Measurements from ENCODE around the gene FLT3. TPM values are rescaled to one million over a fixed set of nuclear protein-coding genes. Genes with fewer than 3 reads are reported as not detected.

Gene FLT3
- total and polyA plus RNA-seq, 9 of the 15 experiments (the other 6 are each of a cell fraction or from before 2014, with no cell fraction given) = not detected

DNA sequence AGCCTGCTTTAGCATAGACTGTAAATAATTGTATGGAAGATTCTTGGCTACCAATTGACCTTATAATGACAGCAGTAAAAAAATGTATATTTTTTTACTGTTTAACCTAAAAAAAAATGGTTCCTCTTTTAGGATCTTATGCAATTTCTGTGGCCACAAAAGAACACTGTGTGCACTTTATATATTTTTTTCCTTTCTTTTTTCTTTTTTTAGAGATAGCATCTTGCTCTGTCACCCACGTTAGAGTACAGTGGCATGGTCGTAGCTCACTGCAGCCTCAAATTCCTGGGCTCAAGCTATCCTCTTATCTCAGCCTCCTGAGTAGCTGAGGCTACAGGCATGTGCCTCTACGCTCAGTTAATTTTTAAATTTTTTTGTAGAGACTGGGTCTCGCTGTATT is 6.1 kb downstream of the FLT3 start (continued):
- TF ChIP-seq TSHZ1 (CRISPR knock-in tag; IDR thresholded peaks at IDR 0.05) = no peak
- TF ChIP-seq TRIM28 (IDR thresholded peaks at IDR 0.05) = no peak
- TF ChIP-seq ZNF212 (CRISPR knock-in tag; IDR thresholded peaks at IDR 0.05) = no peak
- no peak for TF ChIP-seq TAF15 (IDR thresholded peaks at IDR 0.05; ENCODE audit: low read depth, low read length)
- no peak for TF ChIP-seq XRCC3 (IDR thresholded peaks at IDR 0.05)

GRCh38 chr13:28093881-28094280 is 6.5 kb downstream of the FLT3 start:
- ChIA-PET CTCF (ENCODE audit: low intra/inter-chr PET ratio) (no interaction called here), POLR2A (no interaction called here)
- peaks cover 6 to 8% of the 10 kb centered on the region in 2 experiments; a peak in 3 of 5 replicates for H3K27me3 ChIP-seq (ENCODE audit: control insufficient read depth in 2 of 2, insufficient read depth in 2 of 2, low read length in 2 of 2)
- 0% methylated on average over 5 of the region's 5 CpGs for WGBS (ENCODE audit: insufficient coverage, low coverage, missing lambda C conversion rate)
- no peak overlapping the region for H3K9ac ChIP-seq (ENCODE audit: insufficient read depth in 1 of 2, low read depth in 2 of 2, low read length in 2 of 2)
- no peaks in the 10 kb centered on the region for H3K79me2 ChIP-seq (ENCODE audit: control insufficient read depth, insufficient read depth, low read length)
- intact Hi-C loops (cut with micrococcal nuclease) (no loop called here), in situ Hi-C loops (cut with MboI) (no loop called here)
- DNase-seq (ENCODE audit: extremely low read depth in 1 of 4, low spot score in 3 of 4) = no peak
- no peak overlapping the region for H3K4me2 ChIP-seq (ENCODE audit: insufficient read depth, low read length)
- H4K20me1 ChIP-seq (replicated peaks; ENCODE audit: control insufficient read depth, insufficient read depth, low read length) = no peaks in the 10 kb centered on the region
- FAIRE-seq = no peak
- no peaks in the 10 kb centered on the region for H3K9me3 ChIP-seq (replicated peaks; ENCODE audit: control insufficient read depth, insufficient read depth, low read depth, low read length)
- H3K27ac ChIP-seq (ENCODE audit: extremely low read depth, low read depth, low read length) = no peak overlapping the region
- H3K36me3 ChIP-seq (ENCODE audit: control insufficient read depth, insufficient read depth, low read length) = no peaks in the 10 kb centered on the region
- no peak for ATAC-seq
- no TSS peak for BruUV-seq (replicated peaks)
- no peak overlapping the region for H3K4me3 ChIP-seq
- H3K4me1 ChIP-seq (replicated peaks in 1 of 2; ENCODE audit: control insufficient read depth in 2 of 2, insufficient read depth in 2 of 2, low read length in 2 of 2) = no peaks in the 10 kb centered on the region
- no peak overlapping the region for H2AFZ ChIP-seq (ENCODE audit: low read depth, low read length)
- no peaks in the 10 kb centered on the region for H3K9me1 ChIP-seq (ENCODE audit: control insufficient read depth, insufficient read depth, low read length)
- TF ChIP-seq FOXK2 (conservative IDR thresholded peaks at IDR 0.05 in 1 of 2, IDR thresholded peaks at IDR 0.05 in 1 of 2; ENCODE audit: low read depth in 2 of 2) (no peak), CBFA2T3 (IDR thresholded peaks at IDR 0.05) (peak; percentile 15; the same call in 1 of the 2 replicates), RCOR1 (IDR thresholded peaks at IDR 0.05; ENCODE audit: borderline replicate concordance in 1 of 2, low read depth in 2 of 2, low read length in 2 of 2) (0 out of 4 replicates have a peak, but pooled peaks of 1 of the 2 experiments have one; percentile 27), HMGXB4 (CRISPR knock-in tag; IDR thresholded peaks at IDR 0.05) (no peak), BHLHE40 (IDR thresholded peaks at IDR 0.05; ENCODE audit: low read length) (peak; percentile 80), FOXA1 (IDR thresholded peaks at IDR 0.05; ENCODE audit: borderline replicate concordance) (no peak), HES1 (IDR thresholded peaks at IDR 0.05; ENCODE audit: low read depth) (0 out of 2 replicates have a peak, but pooled peaks have one; percentile 30)
- TF ChIP-seq, protein P1, sequence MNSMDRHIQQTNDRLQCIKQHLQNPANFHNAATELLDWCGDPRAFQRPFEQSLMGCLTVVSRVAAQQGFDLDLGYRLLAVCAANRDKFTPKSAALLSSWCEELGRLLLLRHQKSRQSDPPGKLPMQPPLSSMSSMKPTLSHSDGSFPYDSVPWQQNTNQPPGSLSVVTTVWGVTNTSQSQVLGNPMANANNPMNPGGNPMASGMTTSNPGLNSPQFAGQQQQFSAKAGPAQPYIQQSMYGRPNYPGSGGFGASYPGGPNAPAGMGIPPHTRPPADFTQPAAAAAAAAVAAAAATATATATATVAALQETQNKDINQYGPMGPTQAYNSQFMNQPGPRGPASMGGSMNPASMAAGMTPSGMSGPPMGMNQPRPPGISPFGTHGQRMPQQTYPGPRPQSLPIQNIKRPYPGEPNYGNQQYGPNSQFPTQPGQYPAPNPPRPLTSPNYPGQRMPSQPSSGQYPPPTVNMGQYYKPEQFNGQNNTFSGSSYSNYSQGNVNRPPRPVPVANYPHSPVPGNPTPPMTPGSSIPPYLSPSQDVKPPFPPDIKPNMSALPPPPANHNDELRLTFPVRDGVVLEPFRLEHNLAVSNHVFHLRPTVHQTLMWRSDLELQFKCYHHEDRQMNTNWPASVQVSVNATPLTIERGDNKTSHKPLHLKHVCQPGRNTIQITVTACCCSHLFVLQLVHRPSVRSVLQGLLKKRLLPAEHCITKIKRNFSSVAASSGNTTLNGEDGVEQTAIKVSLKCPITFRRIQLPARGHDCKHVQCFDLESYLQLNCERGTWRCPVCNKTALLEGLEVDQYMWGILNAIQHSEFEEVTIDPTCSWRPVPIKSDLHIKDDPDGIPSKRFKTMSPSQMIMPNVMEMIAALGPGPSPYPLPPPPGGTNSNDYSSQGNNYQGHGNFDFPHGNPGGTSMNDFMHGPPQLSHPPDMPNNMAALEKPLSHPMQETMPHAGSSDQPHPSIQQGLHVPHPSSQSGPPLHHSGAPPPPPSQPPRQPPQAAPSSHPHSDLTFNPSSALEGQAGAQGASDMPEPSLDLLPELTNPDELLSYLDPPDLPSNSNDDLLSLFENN (IDR thresholded peaks at IDR 0.05; ENCODE audit: low read depth in 2 of 2, low read length in 2 of 2) = no peak

Measured in K562 (cell line).